AG04450 (cell line): Measurements from ENCODE around the gene ATP9B. TPM values are rescaled to one million over a fixed set of nuclear protein-coding genes. Genes with fewer than 3 reads are reported as not detected.
A peak's percentile ranks its signal among the peaks of the same experiment; 100 is the strongest.

Source experiments
- CTCF ChIA-PET: fragments of 300-600, 350-600 bp; formaldehyde crosslinking; extraction: SDS; loops from one replicate; lab custom pipeline; 2022; ENCODE audit warnings: antibody characterized with exemption, inconsistent platforms; lab: Charles Lee
- POLR2A ChIA-PET: fragments of 350-600 bp; formaldehyde crosslinking; extraction: SDS; loops from one replicate; lab custom pipeline; 2021; ENCODE audit warnings: antibody characterized with exemption, inconsistent platforms; lab: Yijun Ruan, JAX
- DNase-seq: peaks from one replicate; pipeline ENCODE4 v3.0.0-alpha.2; 2011; ENCODE audit warnings: low read depth, low spot score
- H3K27ac ChIP-seq: one replicate; pipeline ENCODE4 v1.5.1; 2012; ENCODE audit warnings: low read depth, low read length, control low read depth
- H3K27me3 ChIP-seq: one replicate; pipeline ENCODE4 v1.6.0; 2012; ENCODE audit warnings: low read length; ENCODE audit not compliant: control insufficient read depth, insufficient read depth
- H3K4me3 ChIP-seq: 2 replicates; pipeline ENCODE4 v1.5.1; 2011; ENCODE audit warnings: mild to moderate bottlenecking, low read depth, low read length, control low read depth
- H3K9me3 ChIP-seq: 2 replicates; pipeline ENCODE4 v1.5.1; 2012; ENCODE audit warnings: low read length; ENCODE audit not compliant: control insufficient read depth, insufficient read depth
- CTCF ChIP-seq: IDR thresholded peaks from 2 replicates; pipeline ENCODE4 v1.5.1; 2011; ENCODE audit warnings: low read depth, low read length, control low read depth, inconsistent platforms
- polyA plus RNA-seq: library from polyadenylated mRNA; depleted of rRNA; stranded (reverse); fragments of >200 nt; gene quantifications from 2 replicates; pipeline ENCODE4 v1.2.3, GENCODE V29; 2011

The ATP9B gene
- polyA plus RNA-seq, 1 experiment, result 18.1 TPM

- no peak overlapping the region for H3K4me3 ChIP-seq
- ChIA-PET POLR2A (no interaction called here), CTCF (no interaction called here)
- H3K27me3 ChIP-seq, result no peaks in the 10 kb centered on the region
- DNase-seq, result no peak
- TF ChIP-seq CTCF, result no peak
- H3K27ac ChIP-seq, result no peak overlapping the region
- H3K9me3 ChIP-seq, result no peaks in the 10 kb centered on the region; the same call in 1 of the 2 replicates
Observed at GRCh38 chr18:79239631-79240030, 170.4 kb downstream of the ATP9B start.

GRCh38 chr18:79241755-79242154 is 172.6 kb downstream of the ATP9B start:
- POLR2A ChIA-PET, result no interaction called here
- CTCF ChIA-PET, result no interaction called here
- no peak overlapping the region for H3K27ac ChIP-seq
- no peaks in the 10 kb centered on the region; the same call in 1 of the 2 replicates for H3K9me3 ChIP-seq
- no peak for DNase-seq
- no peak overlapping the region for H3K4me3 ChIP-seq
- no peaks in the 10 kb centered on the region for H3K27me3 ChIP-seq
- TF ChIP-seq CTCF, result no peak

- no peaks in the 10 kb centered on the region; the same call in 1 of the 2 replicates for H3K9me3 ChIP-seq
- H3K27ac ChIP-seq, result no peak overlapping the region
- no peak for DNase-seq
- no peaks in the 10 kb centered on the region for H3K27me3 ChIP-seq
- CTCF ChIA-PET, result no interaction called here
- no peak for TF ChIP-seq CTCF
- POLR2A ChIA-PET, result no interaction called here
- no peak overlapping the region for H3K4me3 ChIP-seq
Observed at GRCh38 chr18:79242246-79242645, 173.1 kb downstream of the ATP9B start.

- TF ChIP-seq CTCF, result no peak
- Histone ChIP-seq H3K27me3 (no peaks in the 10 kb centered on the region), H3K4me3 (no peak overlapping the region), H3K27ac (no peak overlapping the region), H3K9me3 (no peaks in the 10 kb centered on the region)
- ChIA-PET CTCF (no interaction called here), POLR2A (no interaction called here)
- no peak for DNase-seq
Observed at GRCh38 chr18:79245517-79246001, 176.4 kb downstream of the ATP9B start.

- peak; percentile 93 for TF ChIP-seq CTCF
- ChIA-PET POLR2A (no interaction called here), CTCF (no interaction called here)
- Histone ChIP-seq H3K27me3 (no peaks in the 10 kb centered on the region), H3K9me3 (no peaks in the 10 kb centered on the region), H3K27ac (no peak overlapping the region), H3K4me3 (no peak overlapping the region)
- DNase-seq, result peak; percentile 15
Observed at GRCh38 chr18:79246309-79247108, 177.3 kb downstream of the ATP9B start.
